Measurements from ENCODE around the gene DNAI1. TPM values are rescaled to one million over a fixed set of nuclear protein-coding genes. Genes with fewer than 3 reads are reported as not detected.

DNAI1 gene
- total RNA-seq, result not detected in 2 replicates

GRCh38 chr9:34458013-34458958 is at the start of gene DNAI1, which contains the start of gene FAM219A:
Gene DNAI1 (plus strand): TSS chr9:34458805. CDS start chr9:34459006, 201 bp downstream.
Gene FAM219A (minus strand): TSS chr9:34458570. CDS start chr9:34458263, 307 bp downstream.

GRCh38 chr9:34522971-34523797 is 64.6 kb downstream of the DNAI1 start, which contains the start of gene ENHO:
Gene ENHO (minus strand): TSS chr9:34522990. CDS start chr9:34521695, 1,295 bp downstream.

Other genes starting within 250 kb of the DNAI1 start
- gene KIF24, start 129.5 kb upstream of the DNAI1 start, total RNA-seq, result 0.34 and 0.43 TPM in 2 replicates
- gene NUDT2, start 129.2 kb upstream of the DNAI1 start, total RNA-seq, result 14.0 and 35.9 TPM in 2 replicates
- gene MYORG, start 81.9 kb upstream of the DNAI1 start, total RNA-seq, result 2.7 and 14.1 TPM in 2 replicates
- gene FAM219A, start 235 bp upstream of the DNAI1 start, total RNA-seq, result 4.4 and 10.0 TPM in 2 replicates
- not detected in 2 replicates for gene ENHO, start 64.2 kb downstream of the DNAI1 start, total RNA-seq
- gene CNTFR, start 130.9 kb downstream of the DNAI1 start, total RNA-seq, result not detected in 2 replicates
- 18.0 and 56.4 TPM in 2 replicates for gene RPP25L, start 153.3 kb downstream of the DNAI1 start, total RNA-seq
- 56.2 and 57.4 TPM in 2 replicates for gene DCTN3, start 161.7 kb downstream of the DNAI1 start, total RNA-seq
- 0.34 and 0.50 TPM in 2 replicates for gene ARID3C, start 170.3 kb downstream of the DNAI1 start, total RNA-seq
- gene SIGMAR1, start 179.0 kb downstream of the DNAI1 start, total RNA-seq, result 64.6 and 84.9 TPM in 2 replicates
- 12.3 and 25.3 TPM in 2 replicates for gene GALT, start 187.9 kb downstream of the DNAI1 start, total RNA-seq
- 0.68 and 2.3 TPM in 2 replicates for gene IL11RA, start 193.4 kb downstream of the DNAI1 start, total RNA-seq
- gene CCL27, start 203.9 kb downstream of the DNAI1 start, total RNA-seq, result 0.21 and 0.34 TPM in 2 replicates
- gene CCL19, start 232.5 kb downstream of the DNAI1 start, total RNA-seq, result not detected in 2 replicates

All from nasal cavity respiratory epithelium epithelial cell of viscerocranial mucosa (primary cell).